Stomach (tissue), 9 donors: Measurements from ENCODE around the gene RNF141. TPM values are rescaled to one million over a fixed set of nuclear protein-coding genes. Genes with fewer than 3 reads are reported as not detected.

Source experiments
- DNase-seq, 2 donors: peaks; one replicate each; pipeline versions ENCODE4 v3.0.0 to v3.0.0-alpha.2; 2013 to 2019
- H3K27ac ChIP-seq, 5 donors: fragments of 200-600 bp in 4 of 5; sonication (generic) in 4 of 5; one replicate each; pipeline ENCODE4 v1.5.1; 2013 to 2019; ENCODE audit warnings: mild to moderate bottlenecking in 1 of 5, moderate library complexity in 1 of 5
- H3K27me3 ChIP-seq, 3 donors: fragments of 200-600 bp; sonication (generic); one replicate each; pipeline ENCODE4 v1.5.1; 2017 to 2019; ENCODE audit warnings: mixed run types in 1 of 3
- H3K36me3 ChIP-seq, 4 donors: fragments of 200-600 bp; sonication (generic); 1 replicate in 3 of 4; 2 replicates in 1 of 4; pipeline ENCODE4 v1.5.1; 2016 to 2019
- H3K4me1 ChIP-seq, 4 donors: fragments of 200-600 bp; sonication (generic); one replicate each; pipeline ENCODE4 v1.5.1; 2016 to 2019
- H3K4me3 ChIP-seq, 4 donors: fragments of 200-600 bp; sonication (generic) in 3 of 4; one replicate each; pipeline ENCODE4 v1.5.1; 2016 to 2019; ENCODE audit warnings: mild to moderate bottlenecking in 1 of 4
- H3K9me3 ChIP-seq, 4 donors: fragments of 200-600 bp; sonication (generic); one replicate each; pipeline ENCODE4 v1.5.1; 2016 to 2019
- CTCF ChIP-seq, 7 experiments: fragments of 450-650 bp in 4 of 7; fragments of 200-600 bp in 3 of 7; sonication (generic) in 3 of 7; IDR thresholded peaks; one replicate each; pipeline ENCODE4 v1.5.1; 2016 to 2019; ENCODE audit warnings: antibody characterized with exemption in 7 of 7, control low read depth in 2 of 7, mild to moderate bottlenecking in 1 of 7
- EP300 ChIP-seq: sonication (generic); formaldehyde crosslinking; IDR thresholded peaks from one replicate; pipeline ENCODE4 v1.6.1; 2017; ENCODE audit warnings: antibody characterized with exemption
- POLR2A ChIP-seq, 4 donors: fragments of 450-650 bp; IDR thresholded peaks; one replicate each; pipeline ENCODE4 v1.6.1; 2016; ENCODE audit warnings: antibody characterized with exemption in 4 of 4, control low read depth in 2 of 4, mild to moderate bottlenecking in 1 of 4, moderate library complexity in 1 of 4
- POLR2AphosphoS5 ChIP-seq, 3 donors: sonication (generic); formaldehyde crosslinking; IDR thresholded peaks; one replicate each; pipeline ENCODE4 v1.6.1; 2016; ENCODE audit warnings: antibody characterized with exemption in 3 of 3
- WGBS, 5 donors: extraction: QIAGEN DNeasy Blood & Tissue Kit in 3 of 5; methylation state at CpG; one replicate each; pipeline versions ENCODE4 v1.1.5 to v1.1.7; 2013 to 2018; 5-methylcytosine and 5-hydroxymethylcytosine counted together
- intact Hi-C: fragments of 100-400 bp; cut with DNase I; formaldehyde crosslinking; loops from one replicate; pipeline ENCODE4 v1.15.1; 2023; ENCODE audit warnings: low total_unique reads
- polyA plus RNA-seq, 3 donors: library from polyadenylated mRNA; stranded (reverse); fragments of 200-250 nt; gene quantifications; one replicate each; pipeline ENCODE4 v1.2.3, GENCODE V29; 2013
- total RNA-seq, 5 donors: library from RNA; depleted of rRNA; stranded (reverse); fragments of >200 nt; gene quantifications; one replicate each; pipeline versions ENCODE4 v1.1.0 to v1.2.3, GENCODE V29; 2014 to 2016
- donor health status: healthy with polysubstance abuse.
- donor health status: Bipolar disorder and iron deficiency.
- donor health status: healthy.

RNF141 gene
- total and polyA plus RNA-seq, 8 donors: 6.4 to 71.2 (median 19.1) TPM

GRCh38 chr11:10566257-10566957, 25.4 kb upstream of the RNF141 start:
- Histone ChIP-seq H3K4me3 (peak overlapping the region in 1 of 4 donors; percentile 2), H3K4me1 (no peaks in the 10 kb centered on the region), H3K9me3 (no peaks in the 10 kb centered on the region), H3K27me3 (no peaks in the 10 kb centered on the region), H3K36me3 (no peaks in the 10 kb centered on the region), H3K27ac (peak overlapping the region in 2 of 5 donors; percentile 7 to 20)
- 51 to 76% (median 63%) methylated on average over 6 of the region's 6 CpGs for WGBS, 5 donors
- no peak for TF ChIP-seq EP300
- no peak for TF ChIP-seq POLR2A (IDR thresholded peaks at IDR 0.05)
- no peak for TF ChIP-seq CTCF (IDR thresholded peaks at IDR 0.05)
- DNase-seq: no peak
- intact Hi-C loops: no loop called here

GRCh38 chr11:10565493-10565892, 24.5 kb upstream of the RNF141 start:
- 91 to 100% (median 95%) methylated on average over 4 of the region's 4 CpGs for WGBS, 5 donors
- Histone ChIP-seq H3K36me3 (no peaks in the 10 kb centered on the region), H3K4me3 (peak overlapping the region in 1 of 4 donors; percentile 2), H3K9me3 (no peaks in the 10 kb centered on the region), H3K27ac (no peak overlapping the region), H3K4me1 (no peaks in the 10 kb centered on the region), H3K27me3 (no peaks in the 10 kb centered on the region)
- no peak for DNase-seq
- intact Hi-C loops: no loop called here
- TF ChIP-seq POLR2AphosphoS5 (IDR thresholded peaks at IDR 0.05): no peak
- TF ChIP-seq POLR2A (IDR thresholded peaks at IDR 0.05): no peak
- no peak for TF ChIP-seq EP300
- TF ChIP-seq CTCF (IDR thresholded peaks at IDR 0.05): no peak

- 54 to 79% (median 67%) methylated on average over 1 of the region's 1 CpG for WGBS, 5 donors
- intact Hi-C loops: no loop called here
- no peaks in the 10 kb centered on the region for H3K4me1 ChIP-seq
- TF ChIP-seq POLR2A (IDR thresholded peaks at IDR 0.05) (no peak), CTCF (IDR thresholded peaks at IDR 0.05) (no peak), POLR2AphosphoS5 (IDR thresholded peaks at IDR 0.05) (no peak), EP300 (no peak)
- peak overlapping the region in 2 of 4 donors; percentile 2 to 7 for H3K4me3 ChIP-seq
- no peaks in the 10 kb centered on the region for H3K9me3 ChIP-seq
- no peak for DNase-seq
- no peaks in the 10 kb centered on the region for H3K27me3 ChIP-seq
- no peaks in the 10 kb centered on the region for H3K36me3 ChIP-seq
- no peak overlapping the region for H3K27ac ChIP-seq
These were observed 23.8 kb upstream of the RNF141 start for GRCh38 chr11:10564696-10565318.

- Histone ChIP-seq H3K4me1 (no peaks in the 10 kb centered on the region), H3K27ac (no peak overlapping the region), H3K9me3 (no peaks in the 10 kb centered on the region), H3K36me3 (no peaks in the 10 kb centered on the region), H3K4me3 (peak overlapping the region in 1 of 4 donors; percentile 7), H3K27me3 (no peaks in the 10 kb centered on the region)
- 77 to 88% (median 85%) methylated on average over 3 of the region's 3 CpGs for WGBS, 5 donors
- no peak for DNase-seq
- intact Hi-C loops: no loop called here
- TF ChIP-seq POLR2AphosphoS5 (IDR thresholded peaks at IDR 0.05) (no peak), CTCF (IDR thresholded peaks at IDR 0.05) (no peak), POLR2A (IDR thresholded peaks at IDR 0.05) (no peak)
These were observed 23.0 kb upstream of the RNF141 start for GRCh38 chr11:10564030-10564429.
